PC-9 (cell line): Measurements from ENCODE around the gene IGFBP1. TPM values are rescaled to one million over a fixed set of nuclear protein-coding genes. Genes with fewer than 3 reads are reported as not detected.

Source experiments
- BruUV-seq: library from RNA; stranded (reverse); fragments of 400-500 nt; replicated peaks from 2 replicates; lab custom pipeline; 2021; lab: Mats Ljungman, UMichigan
- CTCF ChIA-PET: fragments of 300-600 bp; sonication (Branson Sonifier 250); formaldehyde crosslinking; loops from one replicate; lab custom pipeline; 2022; ENCODE audit warnings: antibody characterized with exemption; lab: Charles Lee
- POLR2A ChIA-PET: fragments of 300-600 bp; sonication (Branson Sonifier 250); formaldehyde crosslinking; loops from one replicate; lab custom pipeline; 2022; ENCODE audit warnings: antibody characterized with exemption; ENCODE audit not compliant: unreplicated experiment; lab: Charles Lee
- DNase-seq, 2 experiments: peaks; one replicate each; pipeline versions ENCODE4 v3.0.0 to v3.0.0-alpha.2; 2015 to 2022; ENCODE audit warnings: mixed read lengths in 1 of 2
- H2AFZ ChIP-seq: fragments of 200-600 bp; sonication (generic); 2 replicates; pipeline ENCODE4 v1.8.1; 2017; ENCODE audit warnings: antibody characterized with exemption
- H3F3A ChIP-seq: fragments of 200-600 bp; sonication (generic); 2 replicates; pipeline ENCODE4 v1.8.1; 2017; ENCODE audit warnings: antibody characterized with exemption, mild to moderate bottlenecking, low read depth; ENCODE audit not compliant: insufficient read depth
- H3K27ac ChIP-seq: fragments of 200-600 bp; sonication (generic); 2 replicates; pipeline ENCODE4 v1.6.1; 2016; ENCODE audit warnings: mixed run types
- H3K27me3 ChIP-seq: fragments of 200-600 bp; sonication (generic); 2 replicates; pipeline ENCODE4 v1.6.1; 2016; ENCODE audit warnings: low read depth, mixed run types; ENCODE audit not compliant: insufficient read depth
- H3K36me3 ChIP-seq: fragments of 200-600 bp; sonication (generic); 2 replicates; pipeline ENCODE4 v1.6.1; 2016; ENCODE audit warnings: low read depth, mixed run types
- H3K4me1 ChIP-seq: fragments of 200-600 bp; sonication (generic); replicated peaks from 2 replicates; pipeline ENCODE4 v1.6.1; 2016; ENCODE audit warnings: mixed run types; ENCODE audit not compliant: insufficient read depth
- H3K4me2 ChIP-seq: fragments of 200-600 bp; sonication (generic); 2 replicates; pipeline ENCODE4 v1.6.1; 2017; ENCODE audit warnings: mixed run types
- H3K4me3 ChIP-seq: fragments of 200-600 bp; sonication (generic); 2 replicates; pipeline ENCODE4 v1.6.1; 2016; ENCODE audit warnings: mixed run types
- H3K79me2 ChIP-seq: fragments of 200-600 bp; sonication (generic); 2 replicates; pipeline ENCODE4 v1.6.1; 2017; ENCODE audit warnings: low read depth, mixed run types
- H3K9me2 ChIP-seq: fragments of 200-600 bp; sonication (generic); 2 replicates; pipeline ENCODE4 v1.8.1; 2017; ENCODE audit warnings: mild to moderate bottlenecking; ENCODE audit not compliant: insufficient read depth
- H3K9me3 ChIP-seq: fragments of 200-600 bp; sonication (generic); 2 replicates; pipeline ENCODE4 v1.8.1; 2016; ENCODE audit warnings: low read depth; ENCODE audit not compliant: insufficient read depth
- H4K20me1 ChIP-seq: fragments of 200-600 bp; sonication (generic); 2 replicates; pipeline ENCODE4 v1.8.1; 2017; ENCODE audit not compliant: insufficient read depth
- EZH2 ChIP-seq: fragments of 200-600 bp; sonication (generic); IDR thresholded peaks from 2 replicates; pipeline ENCODE4 v1.8.0; 2017; ENCODE audit warnings: antibody characterized with exemption, low read depth
- intact Hi-C: fragments of 100-400 bp; cut with micrococcal nuclease; formaldehyde crosslinking; loops from one replicate; pipeline ENCODE4 v1.10.0; 2022; ENCODE audit not compliant: unreplicated experiment
- total RNA-seq: library from RNA; stranded (reverse); gene quantifications from 2 replicates; pipeline ENCODE4 v1.2.3, GENCODE V29; 2021
- TF ChIP-seq, protein P1 (sequence below): fragments of 200-600 bp; sonication (generic); conservative IDR thresholded peaks from 2 replicates; pipeline ENCODE4 v1.6.1; 2017; ENCODE audit warnings: mixed run types, antibody characterized with exemption, mild to moderate bottlenecking, moderate library complexity

Gene IGFBP1
- total RNA-seq, 1 experiment from 2014 or later: 0.92 TPM

DNA sequence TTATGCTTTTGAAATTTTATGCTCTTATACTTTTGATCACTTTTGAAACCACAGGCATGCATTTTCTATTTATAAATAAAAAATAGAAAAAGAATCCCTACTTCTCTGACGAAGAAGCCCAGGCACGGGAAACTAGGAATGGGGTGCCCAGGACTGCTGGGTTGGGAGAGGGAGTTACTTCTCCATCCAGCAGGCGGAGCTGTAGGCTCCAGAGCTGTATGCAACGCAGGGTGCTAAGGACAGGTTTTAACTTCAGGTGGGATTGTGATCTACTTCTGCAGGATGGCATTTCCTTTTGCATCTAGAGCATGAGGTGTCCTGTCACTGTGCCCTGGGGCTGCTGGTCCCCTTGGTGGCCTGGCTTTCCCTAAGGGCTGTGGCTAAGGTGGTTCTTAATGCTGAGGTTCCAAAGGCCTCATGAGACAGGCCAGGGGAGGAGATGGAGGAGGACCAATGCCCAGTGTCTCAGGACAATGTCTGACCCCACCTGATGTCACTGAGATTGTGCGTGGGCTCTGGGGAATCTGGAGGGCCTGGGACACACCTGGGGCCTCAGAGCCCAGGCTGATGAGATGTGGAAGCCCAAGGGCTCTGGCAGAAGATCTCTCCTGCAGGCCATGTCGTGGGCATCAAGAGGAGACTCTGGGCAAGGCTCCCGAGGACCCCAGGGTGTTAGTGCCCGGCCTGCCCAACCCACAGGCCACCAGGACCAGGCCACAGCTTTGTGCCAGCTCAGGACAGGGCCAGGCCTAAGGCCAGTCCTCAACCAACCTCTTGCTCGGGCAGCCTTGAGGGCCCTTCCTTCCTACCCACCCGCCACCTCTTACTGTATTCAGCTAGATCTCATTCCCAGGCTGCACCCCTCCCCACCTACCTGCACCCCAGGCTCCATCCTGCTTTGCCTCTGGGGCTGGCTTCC is 15.9 kb upstream of the IGFBP1 start:
- POLR2A ChIA-PET: no interaction called here
- no peaks in the 10 kb centered on the region for H4K20me1 ChIP-seq
- H3K36me3 ChIP-seq: no peaks in the 10 kb centered on the region
- no peak overlapping the region for H3K4me3 ChIP-seq
- H3K9me2 ChIP-seq: no peaks in the 10 kb centered on the region
- CTCF ChIA-PET: interaction anchor here (0.6 to 1.0 kb wide), 2 partner anchors 51 to 1574 kb away, joined by 3 to 5 read pairs; no protein-coding TSS in a partner anchor
- no peaks in the 10 kb centered on the region for H3K79me2 ChIP-seq
- peaks cover 21% of the 10 kb centered on the region; the same call in 1 of the 2 replicates for H3F3A ChIP-seq
- H3K27me3 ChIP-seq: no peaks in the 10 kb centered on the region
- intact Hi-C loops: loop anchor here (2.0 kb wide), 1 partner anchor 50 kb away; no protein-coding TSS in a partner anchor
- H3K9me3 ChIP-seq: no peaks in the 10 kb centered on the region; the same call in 1 of the 2 replicates
- H3K4me1 ChIP-seq: peaks cover 37% of the 10 kb centered on the region
- peak; percentile 35 to 49 for DNase-seq
- H3K4me2 ChIP-seq: no peak overlapping the region
- TF ChIP-seq, protein P1, sequence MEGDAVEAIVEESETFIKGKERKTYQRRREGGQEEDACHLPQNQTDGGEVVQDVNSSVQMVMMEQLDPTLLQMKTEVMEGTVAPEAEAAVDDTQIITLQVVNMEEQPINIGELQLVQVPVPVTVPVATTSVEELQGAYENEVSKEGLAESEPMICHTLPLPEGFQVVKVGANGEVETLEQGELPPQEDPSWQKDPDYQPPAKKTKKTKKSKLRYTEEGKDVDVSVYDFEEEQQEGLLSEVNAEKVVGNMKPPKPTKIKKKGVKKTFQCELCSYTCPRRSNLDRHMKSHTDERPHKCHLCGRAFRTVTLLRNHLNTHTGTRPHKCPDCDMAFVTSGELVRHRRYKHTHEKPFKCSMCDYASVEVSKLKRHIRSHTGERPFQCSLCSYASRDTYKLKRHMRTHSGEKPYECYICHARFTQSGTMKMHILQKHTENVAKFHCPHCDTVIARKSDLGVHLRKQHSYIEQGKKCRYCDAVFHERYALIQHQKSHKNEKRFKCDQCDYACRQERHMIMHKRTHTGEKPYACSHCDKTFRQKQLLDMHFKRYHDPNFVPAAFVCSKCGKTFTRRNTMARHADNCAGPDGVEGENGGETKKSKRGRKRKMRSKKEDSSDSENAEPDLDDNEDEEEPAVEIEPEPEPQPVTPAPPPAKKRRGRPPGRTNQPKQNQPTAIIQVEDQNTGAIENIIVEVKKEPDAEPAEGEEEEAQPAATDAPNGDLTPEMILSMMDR: peak; percentile 76
- TF ChIP-seq EZH2: no peak
- no peak overlapping the region for H3K27ac ChIP-seq
- no TSS peak for BruUV-seq
- no peak overlapping the region for H2AFZ ChIP-seq

DNA sequence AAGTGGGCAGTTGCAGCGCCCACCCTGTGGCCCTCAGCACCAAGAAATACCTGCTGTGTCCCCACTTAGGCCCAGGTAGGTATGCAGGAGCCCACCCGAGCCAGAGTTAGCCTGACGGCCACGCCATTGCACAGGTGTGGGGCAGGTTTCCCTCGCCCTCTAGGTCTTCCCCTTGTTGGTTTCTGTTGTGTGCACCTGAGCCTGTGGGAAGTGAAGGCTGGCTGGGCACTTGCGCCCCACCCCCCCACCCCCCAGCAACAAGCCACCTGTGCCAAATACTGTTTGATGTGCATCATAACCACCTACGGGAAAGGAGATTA is 15.3 kb upstream of the IGFBP1 start, which contains the start of gene CCDC201:
CCDC201 (minus strand) TSS at position 48 of the 320 bp plus-strand sequence. CDS start 75 bp downstream, outside the sequence.
- Histone ChIP-seq H3K27ac (no peak within 1 kb of the TSS), H3K36me3 (no peaks in the 10 kb centered on the region), H3K4me2 (no peak within 1 kb of the TSS), H4K20me1 (no peaks in the 10 kb centered on the region), H3K9me3 (peaks cover 5% of the 10 kb centered on the region; the same call in 1 of the 2 replicates), H2AFZ (no peak within 1 kb of the TSS), H3F3A (peaks cover 21% of the 10 kb centered on the region; the same call in 1 of the 2 replicates), H3K9me2 (no peaks in the 10 kb centered on the region), H3K4me3 (no peak within 1 kb of the TSS), H3K4me1 (peaks cover 37% of the 10 kb centered on the region), H3K79me2 (no peaks in the 10 kb centered on the region), H3K27me3 (no peaks in the 10 kb centered on the region)
- CTCF ChIA-PET: interaction anchor here (0.7 kb wide), 1 partner anchor 914 kb away, joined by 5 read pairs; no protein-coding TSS in a partner anchor
- no peak for DNase-seq
- no TSS peak for BruUV-seq
- no peak for TF ChIP-seq EZH2
- TF ChIP-seq, protein P1: no peak
- POLR2A ChIA-PET: no interaction called here
- intact Hi-C loops: loop anchor here (2.0 kb wide), 1 partner anchor 50 kb away; no protein-coding TSS in a partner anchor

DNA sequence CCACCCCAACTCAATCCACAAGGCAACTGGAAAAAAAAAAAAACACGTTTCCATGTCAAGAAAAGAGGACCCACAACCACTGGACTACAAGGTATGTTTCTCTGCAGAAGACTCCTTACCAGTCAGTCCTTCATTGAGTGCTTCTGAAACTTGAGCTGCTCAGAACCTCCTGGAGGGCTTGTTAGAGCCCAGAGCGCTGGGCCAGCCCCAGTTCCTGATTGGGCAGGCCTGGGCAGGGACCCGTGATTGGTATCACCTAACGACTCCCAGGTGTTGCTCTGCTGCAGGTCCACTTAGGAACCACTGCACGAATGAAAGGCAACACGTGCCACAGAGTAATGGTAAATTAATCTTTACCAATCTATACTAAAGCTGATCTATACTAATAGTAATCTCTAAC is 14.9 kb upstream of the IGFBP1 start:
- peaks cover 35% of the 10 kb centered on the region for H3K4me1 ChIP-seq
- BruUV-seq: no TSS peak
- peaks cover 21% of the 10 kb centered on the region; the same call in 1 of the 2 replicates for H3F3A ChIP-seq
- no peaks in the 10 kb centered on the region for H3K36me3 ChIP-seq
- peak in 1 of 2 experiments; percentile 8 for DNase-seq
- no peaks in the 10 kb centered on the region for H3K27me3 ChIP-seq
- intact Hi-C loops: loop anchor here (2.0 kb wide), 1 partner anchor 49 kb away; no protein-coding TSS in a partner anchor
- H4K20me1 ChIP-seq: no peaks in the 10 kb centered on the region
- no peaks in the 10 kb centered on the region for H3K79me2 ChIP-seq
- H2AFZ ChIP-seq: no peak overlapping the region
- H3K9me3 ChIP-seq: peaks cover 9% of the 10 kb centered on the region; the same call in 1 of the 2 replicates
- CTCF ChIA-PET: interaction anchor here (0.7 kb wide), 2 partner anchors 914 to 982 kb away, joined by 5 read pairs; no protein-coding TSS in a partner anchor
- no peak overlapping the region for H3K27ac ChIP-seq
- TF ChIP-seq, protein P1: no peak
- no peak for TF ChIP-seq EZH2
- H3K4me2 ChIP-seq: no peak overlapping the region
- POLR2A ChIA-PET: no interaction called here
- H3K4me3 ChIP-seq: no peak overlapping the region
- H3K9me2 ChIP-seq: no peaks in the 10 kb centered on the region
